GM23338 (cell line): Measurements from ENCODE around the gene RNF150.

Experiments used
- CREB1 ChIP-seq: fragments of 250-450 bp; sonication (Bioruptor Pico); IDR thresholded peaks from 2 replicates; pipeline ENCODE4 v1.5.0; 2020; ENCODE audit warnings: low read depth, mild to moderate bottlenecking, moderate library complexity
- CTCF ChIP-seq, 2 experiments: fragments of 200-600 bp in 1 of 2; sonication (generic) in 1 of 2; conservative IDR thresholded peaks; 2 replicates each; pipeline versions ENCODE4 v1.5.1 to v1.6.1; 2016 to 2017; ENCODE audit warnings: antibody characterized with exemption in 2 of 2, low read depth in 2 of 2, mild to moderate bottlenecking in 2 of 2, moderate library complexity in 1 of 2
- EZH2 ChIP-seq: fragments of 200-600 bp; sonication (generic); IDR thresholded peaks from one replicate; pipeline ENCODE4 v1.8.0; 2017; ENCODE audit warnings: antibody characterized with exemption, mild to moderate bottlenecking, low read depth; ENCODE audit not compliant: unreplicated experiment
- JUNB ChIP-seq: IDR thresholded peaks from one replicate; pipeline ENCODE4 v1.6.1; 2016; ENCODE audit warnings: antibody characterized with exemption; ENCODE audit not compliant: unreplicated experiment
- POLR2AphosphoS5 ChIP-seq: IDR thresholded peaks from 2 replicates; pipeline ENCODE4 v1.6.1; 2016; ENCODE audit warnings: antibody characterized with exemption, low read depth
- REST ChIP-seq: IDR thresholded peaks from one replicate; pipeline ENCODE4 v1.6.1; 2018; ENCODE audit warnings: antibody characterized with exemption; ENCODE audit not compliant: unreplicated experiment

- TF ChIP-seq CTCF (conservative IDR thresholded peaks at IDR 0.05; ENCODE audit: low read depth in 2 of 2) (no peak), REST (no peak), JUNB (no peak), EZH2 (no peak), CREB1 (CRISPR knock-in tag) (no peak), POLR2AphosphoS5 (no peak)
Measured at GRCh38 chr4:140995058-140995457, 138.2 kb downstream of the RNF150 start.
